Vagina (tissue), 2 donors: ENCODE results near the gene ACBD3. TPM values are rescaled to one million over a fixed set of nuclear protein-coding genes. Genes with fewer than 3 reads are reported as not detected.
"Not testable (repeated sequence)": the region's sequence is repeated elsewhere in the genome, so short reads cannot be mapped to it uniquely, and the experiment has no call there.

Source experiments
- DNase-seq, 2 donors: peaks; one replicate each; pipeline ENCODE4 v3.0.0-alpha.2; 2017; ENCODE audit errors: extremely low spot score in 2 of 2
- H3K27ac ChIP-seq: fragments of 200-600 bp; sonication (generic); one replicate; pipeline ENCODE4 v1.5.1; 2019
- H3K27me3 ChIP-seq: fragments of 200-600 bp; sonication (generic); one replicate; pipeline ENCODE4 v1.5.1; 2019
- H3K36me3 ChIP-seq, 2 donors: fragments of 200-600 bp; sonication (generic); one replicate each; pipeline ENCODE4 v1.5.1; 2017 to 2019
- H3K4me1 ChIP-seq: fragments of 200-600 bp; sonication (generic); one replicate; pipeline ENCODE4 v1.5.1; 2019
- H3K4me3 ChIP-seq, 2 donors: fragments of 200-600 bp; sonication (generic); 1 replicate in 1 of 2; 2 replicates in 1 of 2; pipeline ENCODE4 v1.5.1; 2016 to 2019
- H3K9me3 ChIP-seq: fragments of 200-600 bp; sonication (generic); one replicate; pipeline ENCODE4 v1.5.1; 2019
- CTCF ChIP-seq, 3 experiments: fragments of 450-650 bp in 2 of 3; fragments of 200-600 bp in 1 of 3; sonication (generic) in 1 of 3; IDR thresholded peaks; one replicate each; pipeline ENCODE4 v1.5.1; 2017 to 2019; ENCODE audit warnings: antibody characterized with exemption in 3 of 3, mild to moderate bottlenecking in 2 of 3, moderate library complexity in 2 of 3
- POLR2A ChIP-seq, 2 donors: fragments of 450-650 bp; IDR thresholded peaks; one replicate each; pipeline ENCODE4 v1.6.1; 2017; ENCODE audit warnings: antibody characterized with exemption in 2 of 2, mild to moderate bottlenecking in 2 of 2, moderate library complexity in 2 of 2
- POLR2AphosphoS5 ChIP-seq, 2 donors: sonication (generic); formaldehyde crosslinking; IDR thresholded peaks; one replicate each; pipeline ENCODE4 v1.9.0; 2017; ENCODE audit warnings: antibody characterized with exemption in 2 of 2, mild to moderate bottlenecking in 2 of 2, low read depth in 1 of 2; ENCODE audit not compliant: insufficient read depth in 1 of 2
- intact Hi-C: fragments of 100-400 bp; cut with DNase I; formaldehyde crosslinking; loops from one replicate; pipeline ENCODE4 v1.15.1; 2023
- total RNA-seq: library from RNA; depleted of rRNA; stranded (reverse); fragments of >200 nt; gene quantifications from one replicate; pipeline ENCODE4 v1.2.3, GENCODE V29; 2016

The ACBD3 gene
- total RNA-seq, 1 donor from 2014 or later: 38.1 TPM

- Histone ChIP-seq H3K27me3 (no peaks in the 10 kb centered on the region), H3K27ac (no peak overlapping the region), H3K36me3 (no peaks in the 10 kb centered on the region), H3K4me1 (no peaks in the 10 kb centered on the region), H3K4me3 (no peak overlapping the region), H3K9me3 (no peaks in the 10 kb centered on the region)
- intact Hi-C loops: no loop called here
- TF ChIP-seq POLR2A (IDR thresholded peaks at IDR 0.05) (no peak), POLR2AphosphoS5 (IDR thresholded peaks at IDR 0.05; ENCODE audit: insufficient read depth in 1 of 2, low read depth in 1 of 2) (no peak), CTCF (IDR thresholded peaks at IDR 0.05) (no peak)
- DNase-seq: no peak
These were observed 22.9 kb upstream of the ACBD3 start for GRCh38 chr1:226209307-226210059.

GRCh38 chr1:226207048-226207447 is 20.5 kb upstream of the ACBD3 start:
- Histone ChIP-seq H3K27ac (no peak overlapping the region), H3K27me3 (no peaks in the 10 kb centered on the region), H3K4me1 (no peaks in the 10 kb centered on the region), H3K36me3 (no peaks in the 10 kb centered on the region), H3K9me3 (no peaks in the 10 kb centered on the region), H3K4me3 (no peak overlapping the region)
- no peak for DNase-seq
- intact Hi-C loops: no loop called here
- no peak for TF ChIP-seq CTCF (IDR thresholded peaks at IDR 0.05)
- no peak for TF ChIP-seq POLR2AphosphoS5 (IDR thresholded peaks at IDR 0.05; ENCODE audit: insufficient read depth in 1 of 2, low read depth in 1 of 2)
- no peak for TF ChIP-seq POLR2A (IDR thresholded peaks at IDR 0.05)

- no peaks in the 10 kb centered on the region for H3K27me3 ChIP-seq
- no peaks in the 10 kb centered on the region for H3K36me3 ChIP-seq
- no peak for TF ChIP-seq CTCF (IDR thresholded peaks at IDR 0.05)
- TF ChIP-seq POLR2A (IDR thresholded peaks at IDR 0.05): no peak
- TF ChIP-seq POLR2AphosphoS5 (IDR thresholded peaks at IDR 0.05; ENCODE audit: insufficient read depth in 1 of 2, low read depth in 1 of 2): no peak
- intact Hi-C loops: no loop called here
- no peak overlapping the region for H3K27ac ChIP-seq
- DNase-seq: no peak
- no peaks in the 10 kb centered on the region for H3K4me1 ChIP-seq
- H3K9me3 ChIP-seq: no peaks in the 10 kb centered on the region
- no peak overlapping the region for H3K4me3 ChIP-seq
These were observed 17.7 kb upstream of the ACBD3 start for GRCh38 chr1:226204198-226204597.

- intact Hi-C loops: no loop called here
- Histone ChIP-seq H3K36me3 (no peaks in the 10 kb centered on the region), H3K4me1 (no peaks in the 10 kb centered on the region), H3K27me3 (no peaks in the 10 kb centered on the region), H3K9me3 (no peaks in the 10 kb centered on the region), H3K4me3 (no peak overlapping the region), H3K27ac (no peak overlapping the region)
- DNase-seq: no peak
- TF ChIP-seq CTCF (IDR thresholded peaks at IDR 0.05) (no peak), POLR2A (IDR thresholded peaks at IDR 0.05) (no peak), POLR2AphosphoS5 (IDR thresholded peaks at IDR 0.05; ENCODE audit: insufficient read depth in 1 of 2, low read depth in 1 of 2) (no peak)
These were observed 17.1 kb upstream of the ACBD3 start for GRCh38 chr1:226203655-226204054.

- no peaks in the 10 kb centered on the region for H3K4me1 ChIP-seq
These were observed 16.7 kb upstream of the ACBD3 start for GRCh38 chr1:226203240-226203639.

GRCh38 chr1:226202666-226203065 is 16.1 kb upstream of the ACBD3 start:
- intact Hi-C loops: not testable (repeated sequence)

More at GRCh38 chr1:226203240-226203639, 16.7 kb upstream of the ACBD3 start:
- Histone ChIP-seq H3K4me3 (no peak overlapping the region), H3K36me3 (no peaks in the 10 kb centered on the region), H3K27ac (no peak overlapping the region), H3K27me3 (no peaks in the 10 kb centered on the region), H3K9me3 (no peaks in the 10 kb centered on the region)
- DNase-seq: no peak
- intact Hi-C loops: no loop called here
- TF ChIP-seq POLR2A (IDR thresholded peaks at IDR 0.05) (no peak), CTCF (IDR thresholded peaks at IDR 0.05) (no peak), POLR2AphosphoS5 (IDR thresholded peaks at IDR 0.05; ENCODE audit: insufficient read depth in 1 of 2, low read depth in 1 of 2) (no peak)

More at GRCh38 chr1:226202666-226203065, 16.1 kb upstream of the ACBD3 start:
- DNase-seq, H3K4me3 ChIP-seq, H3K9me3 ChIP-seq, H3K27me3 ChIP-seq, H3K36me3 ChIP-seq, H3K4me1 ChIP-seq, H3K27ac ChIP-seq: not testable (repeated sequence)
